Measurements from ENCODE around the gene TIA1. TPM values are rescaled to one million over a fixed set of nuclear protein-coding genes. Genes with fewer than 3 reads are reported as not detected.
A peak's percentile ranks its signal among the peaks of the same experiment; 100 is the strongest.

TIA1 gene
- total RNA-seq, 4 donors from 2014 or later = 31.2 to 115 (median 58.0) TPM

GRCh38 chr2:70261501-70261900 lies 13.1 kb upstream of the TIA1 start:
- 71% methylated on average over 1 of the region's 1 CpG for WGBS
- no peaks in the 10 kb centered on the region for H3K9me3 ChIP-seq
- TF ChIP-seq POLR2AphosphoS5 (IDR thresholded peaks at IDR 0.05) (no peak), POLR2A (IDR thresholded peaks at IDR 0.05) (no peak), EP300 (IDR thresholded peaks at IDR 0.05) (no peak)
- TF ChIP-seq, protein P1, sequence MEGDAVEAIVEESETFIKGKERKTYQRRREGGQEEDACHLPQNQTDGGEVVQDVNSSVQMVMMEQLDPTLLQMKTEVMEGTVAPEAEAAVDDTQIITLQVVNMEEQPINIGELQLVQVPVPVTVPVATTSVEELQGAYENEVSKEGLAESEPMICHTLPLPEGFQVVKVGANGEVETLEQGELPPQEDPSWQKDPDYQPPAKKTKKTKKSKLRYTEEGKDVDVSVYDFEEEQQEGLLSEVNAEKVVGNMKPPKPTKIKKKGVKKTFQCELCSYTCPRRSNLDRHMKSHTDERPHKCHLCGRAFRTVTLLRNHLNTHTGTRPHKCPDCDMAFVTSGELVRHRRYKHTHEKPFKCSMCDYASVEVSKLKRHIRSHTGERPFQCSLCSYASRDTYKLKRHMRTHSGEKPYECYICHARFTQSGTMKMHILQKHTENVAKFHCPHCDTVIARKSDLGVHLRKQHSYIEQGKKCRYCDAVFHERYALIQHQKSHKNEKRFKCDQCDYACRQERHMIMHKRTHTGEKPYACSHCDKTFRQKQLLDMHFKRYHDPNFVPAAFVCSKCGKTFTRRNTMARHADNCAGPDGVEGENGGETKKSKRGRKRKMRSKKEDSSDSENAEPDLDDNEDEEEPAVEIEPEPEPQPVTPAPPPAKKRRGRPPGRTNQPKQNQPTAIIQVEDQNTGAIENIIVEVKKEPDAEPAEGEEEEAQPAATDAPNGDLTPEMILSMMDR (IDR thresholded peaks at IDR 0.05) = no peak
- no peak overlapping the region for H3K4me3 ChIP-seq
- no peaks in the 10 kb centered on the region for H3K27me3 ChIP-seq
- no peak for DNase-seq (ENCODE audit: low spot score in 2 of 2)
- peaks cover 37% of the 10 kb centered on the region for H3K36me3 ChIP-seq
- no peak overlapping the region for H3K27ac ChIP-seq
- H3K4me1 ChIP-seq = peaks cover 41% of the 10 kb centered on the region

DNA sequence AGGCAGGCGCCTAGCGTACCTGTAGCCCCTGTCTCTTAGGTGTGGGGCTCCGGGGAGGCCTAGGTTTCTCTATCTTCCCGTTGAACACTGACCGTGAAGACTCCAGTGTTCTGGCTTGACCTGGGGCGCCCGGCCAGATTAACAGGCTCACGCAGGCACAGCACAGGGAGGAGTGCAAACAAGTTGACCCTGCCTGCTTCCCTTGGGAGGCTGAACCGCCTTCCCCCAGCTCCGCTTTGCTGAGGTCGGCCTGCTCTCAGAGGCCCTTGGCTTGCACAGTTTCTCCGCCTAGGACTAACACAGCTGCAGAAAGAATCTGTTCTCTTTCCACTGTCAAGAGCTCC lies 10.1 kb upstream of the TIA1 start:
- TF ChIP-seq POLR2AphosphoS5 (IDR thresholded peaks at IDR 0.05) (no peak), EP300 (IDR thresholded peaks at IDR 0.05) (no peak)
- Histone ChIP-seq H3K9me3 (no peaks in the 10 kb centered on the region), H3K27ac (peak overlapping the region; percentile 72), H3K27me3 (no peaks in the 10 kb centered on the region), H3K36me3 (peaks cover 15% of the 10 kb centered on the region), H3K4me1 (peaks cover 41% of the 10 kb centered on the region), H3K4me3 (peak overlapping the region; percentile 55)
- peak; percentile 72 to 88 for DNase-seq (ENCODE audit: low spot score in 2 of 2)
- 0% methylated on average over 3 of the region's 12 CpGs for WGBS

DNA sequence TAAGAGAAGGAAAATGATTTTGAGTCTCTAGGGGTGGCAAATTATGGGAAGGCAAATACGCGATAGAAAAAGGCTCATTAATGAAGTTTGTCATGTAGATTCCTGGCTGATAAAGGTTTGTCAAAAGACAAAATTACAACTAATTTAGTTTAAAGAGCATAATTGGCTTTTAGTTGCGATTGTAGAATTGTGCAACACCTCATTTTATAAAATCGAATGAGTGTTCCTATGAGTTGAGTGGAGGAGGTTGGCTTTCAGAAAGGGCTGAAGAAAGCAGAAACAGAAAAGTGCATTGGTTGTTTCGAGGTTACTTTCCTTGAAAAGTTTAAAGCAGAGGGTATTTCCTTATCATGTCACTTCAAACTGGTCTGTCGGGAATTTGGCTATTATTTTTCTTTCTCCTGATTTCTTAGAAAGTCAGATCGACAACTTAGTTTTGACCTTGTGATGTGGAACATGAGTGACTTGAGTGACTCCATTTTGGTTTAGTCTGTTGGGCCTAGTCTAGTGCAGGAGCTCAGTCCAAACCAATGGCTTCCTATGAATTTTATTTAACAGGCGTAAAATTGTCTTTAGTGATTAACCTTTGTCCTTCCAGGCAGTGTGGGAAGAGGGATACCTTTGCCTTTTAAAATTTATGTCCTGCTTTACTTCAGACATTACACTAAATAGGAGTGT lies 7.3 kb upstream of the TIA1 start:
- no peak for DNase-seq (ENCODE audit: low spot score in 2 of 2)
- Histone ChIP-seq H3K36me3 (no peaks in the 10 kb centered on the region), H3K27ac (no peak overlapping the region), H3K27me3 (no peaks in the 10 kb centered on the region), H3K4me1 (peaks cover 28% of the 10 kb centered on the region), H3K9me3 (no peaks in the 10 kb centered on the region), H3K4me3 (no peak overlapping the region)
- WGBS = 89% methylated on average over 8 of the region's 8 CpGs
- TF ChIP-seq POLR2AphosphoS5 (IDR thresholded peaks at IDR 0.05) = no peak

- Histone ChIP-seq H3K36me3 (no peaks in the 10 kb centered on the region), H3K27ac (no peak overlapping the region), H3K4me3 (no peak overlapping the region), H3K9me3 (no peaks in the 10 kb centered on the region), H3K27me3 (no peaks in the 10 kb centered on the region), H3K4me1 (peaks cover 18% of the 10 kb centered on the region)
- 89% methylated on average over 16 of the region's 16 CpGs for WGBS
- DNase-seq (ENCODE audit: low spot score in 2 of 2) = no peak
- TF ChIP-seq EP300 (IDR thresholded peaks at IDR 0.05) (no peak), POLR2AphosphoS5 (IDR thresholded peaks at IDR 0.05) (no peak), POLR2A (IDR thresholded peaks at IDR 0.05) (no peak)
- TF ChIP-seq, protein P1 (IDR thresholded peaks at IDR 0.05) = no peak
Measured at GRCh38 chr2:70250434-70250833, 2.0 kb upstream of the TIA1 start.

GRCh38 chr2:70247364-70248180 lies 856 bp downstream of the TIA1 start:
- H3K4me3 ChIP-seq = peak overlapping the region; percentile 94
- no peaks in the 10 kb centered on the region for H3K9me3 ChIP-seq
- TF ChIP-seq, protein P1 (IDR thresholded peaks at IDR 0.05) = no peak
- no peak for TF ChIP-seq POLR2AphosphoS5 (IDR thresholded peaks at IDR 0.05)
- H3K27ac ChIP-seq = peak overlapping the region; percentile 98
- WGBS = under 1% methylated on average over 20 of the region's 20 CpGs
- no peaks in the 10 kb centered on the region for H3K27me3 ChIP-seq
- H3K4me1 ChIP-seq = peaks cover 32% of the 10 kb centered on the region
- H3K36me3 ChIP-seq = no peaks in the 10 kb centered on the region
- DNase-seq (ENCODE audit: low spot score in 2 of 2) = no peak

- TF ChIP-seq, protein P1 (IDR thresholded peaks at IDR 0.05) = no peak
- TF ChIP-seq POLR2AphosphoS5 (IDR thresholded peaks at IDR 0.05) (no peak), POLR2A (IDR thresholded peaks at IDR 0.05) (no peak), EP300 (IDR thresholded peaks at IDR 0.05) (no peak)
- 80% methylated on average over 5 of the region's 5 CpGs for WGBS
- no peak for DNase-seq (ENCODE audit: low spot score in 2 of 2)
- H3K9me3 ChIP-seq = no peaks in the 10 kb centered on the region
- H3K36me3 ChIP-seq = no peaks in the 10 kb centered on the region
- H3K27me3 ChIP-seq = no peaks in the 10 kb centered on the region
- peaks cover 34% of the 10 kb centered on the region for H3K4me1 ChIP-seq
- H3K27ac ChIP-seq = no peak overlapping the region
- no peak overlapping the region for H3K4me3 ChIP-seq
Measured at GRCh38 chr2:70243806-70244584, 4.4 kb downstream of the TIA1 start.
